B cell (primary cell): Measurements from ENCODE around the gene ABCA1. TPM values are rescaled to one million over a fixed set of nuclear protein-coding genes. Genes with fewer than 3 reads are reported as not detected.

ENCODE experiments used
- ATAC-seq: fragments of 200-7000 bp; cut with Tn5 transposase; one replicate; pipeline ENCODE4 v1.10.0; 2021; ENCODE audit warnings: low read depth, mild to moderate bottlenecking, moderate number of reproducible peaks, moderate library complexity
- CTCF ChIA-PET: fragments of 350-600 bp; sonication (Branson Sonifier 250); formaldehyde crosslinking; loops from one replicate; lab custom pipeline; 2021; ENCODE audit warnings: antibody characterized with exemption, inconsistent platforms; lab: Charles Lee
- POLR2A ChIA-PET: fragments of 350-600 bp; sonication (Branson Sonifier 250); formaldehyde crosslinking; loops from one replicate; lab custom pipeline; 2021; ENCODE audit warnings: antibody characterized with exemption; lab: Charles Lee
- DNase-seq: peaks from one replicate; pipeline ENCODE4 v3.0.0; 2013
- H2AFZ ChIP-seq: 2 replicates; pipeline ENCODE4 v1.6.1; 2012; ENCODE audit warnings: mild to moderate bottlenecking, low read depth, low read length; ENCODE audit not compliant: insufficient read depth, poor library complexity, severe bottlenecking
- H3K27ac ChIP-seq, 2 donors: 1 replicate in 1 of 2; 2 replicates in 1 of 2; pipeline ENCODE4 v1.5.1; 2012 to 2013; ENCODE audit warnings: low read length in 2 of 2, mild to moderate bottlenecking in 2 of 2, moderate library complexity in 1 of 2
- H3K27me3 ChIP-seq, 4 experiments: fragments of 200-600 bp in 1 of 4; sonication (generic) in 1 of 4; replicated peaks in 1 of 4; 1 replicate in 2 of 4; 2 replicates in 2 of 4; pipeline versions ENCODE4 v1.6.1 to v1.7.0; 2013 to 2016; ENCODE audit warnings: low read length in 3 of 4, mild to moderate bottlenecking in 2 of 4, mixed read lengths in 1 of 4, moderate library complexity in 1 of 4; ENCODE audit not compliant: insufficient read depth in 4 of 4, control insufficient read depth in 3 of 4; ENCODE audit errors: control extremely low read depth in 1 of 4
- H3K36me3 ChIP-seq, 2 experiments: replicated peaks in 1 of 2; 1 replicate in 1 of 2; 2 replicates in 1 of 2; pipeline versions ENCODE4 v1.6.1 to v1.7.1; 2013; ENCODE audit warnings: low read length in 1 of 2; ENCODE audit not compliant: insufficient read depth in 2 of 2, control insufficient read depth in 1 of 2; ENCODE audit errors: control extremely low read depth in 1 of 2, extremely low read depth in 1 of 2
- H3K4me1 ChIP-seq, 2 donors: fragments of 200-600 bp in 1 of 2; sonication (generic) in 1 of 2; 1 replicate in 1 of 2; 2 replicates in 1 of 2; pipeline versions ENCODE4 v1.5.1 to v1.6.1; 2013 to 2017; ENCODE audit warnings: low read length in 2 of 2; ENCODE audit not compliant: control insufficient read depth in 2 of 2, insufficient read depth in 2 of 2
- H3K4me2 ChIP-seq: replicated peaks from 2 replicates; pipeline ENCODE3; 2012; ENCODE audit warnings: mild to moderate bottlenecking, low read depth, low read length; ENCODE audit not compliant: poor library complexity, severe bottlenecking
- H3K4me3 ChIP-seq, 5 experiments: fragments of 200-600 bp in 1 of 5; sonication (generic) in 1 of 5; 1 replicate in 3 of 5; 2 replicates in 2 of 5; pipeline versions ENCODE4 v1.5.1 to v1.7.0; 2011 to 2016; ENCODE audit warnings: low read length in 4 of 5, mild to moderate bottlenecking in 4 of 5, low read depth in 2 of 5, control low read depth in 1 of 5, moderate library complexity in 1 of 5; ENCODE audit not compliant: insufficient read depth in 1 of 5; ENCODE audit errors: control extremely low read depth in 1 of 5, extremely low read depth in 1 of 5
- H3K79me2 ChIP-seq: fragments of 200-600 bp; sonication (generic); one replicate; pipeline ENCODE4 v1.6.0; 2016; ENCODE audit warnings: low read length; ENCODE audit not compliant: control insufficient read depth, insufficient read depth
- H3K9ac ChIP-seq: fragments of 200-600 bp; sonication (generic); 2 replicates; pipeline ENCODE4 v1.6.1; 2017; ENCODE audit warnings: mild to moderate bottlenecking, low read length, moderate library complexity
- H3K9me3 ChIP-seq, 3 donors: one replicate each; pipeline versions ENCODE4 v1.6.1 to v1.7.1; 2013; ENCODE audit warnings: low read length in 2 of 3; ENCODE audit not compliant: control insufficient read depth in 2 of 3, insufficient read depth in 1 of 3; ENCODE audit errors: control extremely low read depth in 1 of 3
- H4K20me1 ChIP-seq: 2 replicates; pipeline ENCODE4 v1.6.0; 2012; ENCODE audit warnings: mild to moderate bottlenecking, low read length; ENCODE audit not compliant: insufficient read depth, control insufficient read depth, poor library complexity, severe bottlenecking
- H3K27ac Mint-ChIP-seq: one replicate; pipeline ENCODE4 v1.8.0; 2021; ENCODE audit warnings: mixed read lengths
- H3K27me3 Mint-ChIP-seq: one replicate; pipeline ENCODE4 v1.8.0; 2021; ENCODE audit warnings: mixed read lengths
- H3K4me1 Mint-ChIP-seq: one replicate; pipeline ENCODE4 v1.8.0; 2021; ENCODE audit warnings: mixed read lengths
- H3K4me3 Mint-ChIP-seq: one replicate; pipeline ENCODE4 v1.8.0; 2021; ENCODE audit warnings: mixed read lengths
- H3K9me3 Mint-ChIP-seq: one replicate; pipeline ENCODE4 v1.8.0; 2022; ENCODE audit warnings: mixed read lengths; ENCODE audit not compliant: insufficient read depth
- CTCF ChIP-seq: fragments of 200-600 bp; IDR thresholded peaks from one replicate; pipeline ENCODE4 v1.8.0; 2022; ENCODE audit warnings: antibody characterized with exemption, mild to moderate bottlenecking
- EZH2 ChIP-seq: IDR thresholded peaks from 2 replicates; pipeline ENCODE4 v1.6.1; 2012; ENCODE audit warnings: borderline replicate concordance, low read depth, mild to moderate bottlenecking, moderate library complexity, low read length; ENCODE audit not compliant: insufficient read depth, poor library complexity, severe bottlenecking
- WGBS: methylation state at CpG from one replicate; pipeline ENCODE4 v1.1.5; 2013; ENCODE audit warnings: missing lambda C conversion rate; ENCODE audit not compliant: insufficient coverage; 5-methylcytosine and 5-hydroxymethylcytosine counted together
- intact Hi-C: fragments of 100-400 bp; cut with micrococcal nuclease; formaldehyde crosslinking; loops from one replicate; pipeline ENCODE4 v1.10.0; 2022
- polyA plus RNA-seq: library from polyadenylated mRNA; depleted of rRNA; stranded (reverse); fragments of >200 nt; gene quantifications from 2 replicates; pipeline ENCODE4 v1.2.3, GENCODE V29; 2012
- total RNA-seq, 2 donors: library from RNA; stranded (reverse); fragments of 120-200 nt in 1 of 2; gene quantifications; 1 replicate in 1 of 2; 2 replicates in 1 of 2; pipeline versions ENCODE4 v1.2.3 to v1.2.4, GENCODE V29; 2013 to 2022

ABCA1 gene
- total and polyA plus RNA-seq, 2 donors (not counting 1 experiment from before 2014, with no cell fraction given) = 5.2 to 24.0 TPM

GRCh38 chr9:104738452-104738851, 189.5 kb downstream of the ABCA1 start:
- H3K4me1 Mint-ChIP-seq = peaks cover 19% of the 10 kb centered on the region
- H3K27ac Mint-ChIP-seq = no peak overlapping the region
- Histone ChIP-seq H3K79me2 (no peaks in the 10 kb centered on the region), H4K20me1 (no peaks in the 10 kb centered on the region), H3K9ac (no peak overlapping the region), H3K4me3 (no peak overlapping the region), H3K36me3 (no peaks in the 10 kb centered on the region), H2AFZ (no peak overlapping the region), H3K4me2 (no peak overlapping the region), H3K4me1 (peaks cover 9 to 10% of the 10 kb centered on the region in 2 donors), H3K27me3 (no peaks in the 10 kb centered on the region), H3K9me3 (peaks cover 0 to 3% (median 0%) of the 10 kb centered on the region in 3 donors), H3K27ac (no peak overlapping the region)
- ChIA-PET CTCF (interaction anchor here (1.5 kb wide), 1 partner anchor 125 kb away, joined by 3 read pairs; no protein-coding TSS in a partner anchor), POLR2A (no interaction called here)
- DNase-seq = no peak
- no peaks in the 10 kb centered on the region for H3K27me3 Mint-ChIP-seq
- peaks cover 3% of the 10 kb centered on the region for H3K9me3 Mint-ChIP-seq
- intact Hi-C loops = no loop called here
- ATAC-seq = no peak
- no peak for TF ChIP-seq EZH2
- no peak for TF ChIP-seq CTCF
- WGBS = 90% methylated on average over 3 of the region's 3 CpGs
- H3K4me3 Mint-ChIP-seq = no peak overlapping the region

Other genes starting within 250 kb of the ABCA1 start
- gene OR13D1, start 233.6 kb downstream of the ABCA1 start, total RNA-seq = not detected in 2 replicates
- not detected in 2 replicates for gene OR13D1, start 233.6 kb downstream of the ABCA1 start, polyA plus RNA-seq
- 20.8 and 23.6 TPM in 2 replicates for gene NIPSNAP3A, start 180.5 kb downstream of the ABCA1 start, total RNA-seq
- 6.7 and 9.4 TPM in 2 replicates for gene NIPSNAP3A, start 180.5 kb downstream of the ABCA1 start, polyA plus RNA-seq
- gene NIPSNAP3B, start 164.0 kb downstream of the ABCA1 start, total RNA-seq = 30.1 and 30.2 TPM in 2 replicates
- gene NIPSNAP3B, start 164.0 kb downstream of the ABCA1 start, polyA plus RNA-seq = 7.4 and 7.9 TPM in 2 replicates